MM.1S (cell line): ENCODE measurements around the gene APC2.

Experiments used
- DNase-seq: peaks from one replicate; pipeline ENCODE4 v3.0.0-alpha.2; 2015
- H2AFZ ChIP-seq: fragments of 300-600 bp; sonication (generic); 2 replicates; pipeline ENCODE4 v1.6.0; 2016; ENCODE audit warnings: antibody characterized with exemption, low read length
- H3F3A ChIP-seq: fragments of 300-600 bp; sonication (generic); 2 replicates; pipeline ENCODE4 v1.6.1; 2016; ENCODE audit warnings: mild to moderate bottlenecking, antibody characterized with exemption, low read length, moderate library complexity, mixed read lengths; ENCODE audit not compliant: insufficient read depth
- H3K27ac ChIP-seq: fragments of 300-600 bp; sonication (generic); 2 replicates; pipeline ENCODE4 v1.5.1; 2016; ENCODE audit warnings: mild to moderate bottlenecking, low read length
- H3K27me3 ChIP-seq: fragments of 300-600 bp; sonication (generic); replicated peaks from 2 replicates; pipeline ENCODE4 v1.6.0; 2016; ENCODE audit warnings: low read length; ENCODE audit not compliant: insufficient read depth
- H3K36me3 ChIP-seq: fragments of 300-600 bp; sonication (generic); replicated peaks from 2 replicates; pipeline ENCODE4 v1.6.1; 2016; ENCODE audit warnings: mild to moderate bottlenecking, low read length, mixed read lengths; ENCODE audit not compliant: insufficient read depth
- H3K4me1 ChIP-seq: fragments of 300-600 bp; sonication (generic); 2 replicates; pipeline ENCODE4 v1.6.1; 2016; ENCODE audit warnings: low read length, mixed read lengths
- H3K4me2 ChIP-seq: fragments of 300-600 bp; sonication (generic); 2 replicates; pipeline ENCODE4 v1.6.0; 2016; ENCODE audit warnings: low read depth, low read length
- H3K4me3 ChIP-seq: fragments of 300-600 bp; sonication (generic); 2 replicates; pipeline ENCODE4 v1.5.1; 2016; ENCODE audit warnings: low read length, mixed read lengths
- H3K79me2 ChIP-seq: fragments of 300-600 bp; sonication (generic); 2 replicates; pipeline ENCODE4 v1.6.1; 2016; ENCODE audit warnings: mixed run types, low read length, mixed read lengths
- H3K9ac ChIP-seq: fragments of 300-600 bp; sonication (generic); 2 replicates; pipeline ENCODE4 v1.6.1; 2016; ENCODE audit warnings: low read length, mixed read lengths
- H3K9me2 ChIP-seq: fragments of 300-600 bp; sonication (generic); replicated peaks from 2 replicates; pipeline ENCODE4 v1.6.1; 2016; ENCODE audit warnings: mild to moderate bottlenecking, low read length, mixed read lengths; ENCODE audit not compliant: insufficient read depth
- H3K9me3 ChIP-seq: fragments of 300-600 bp; sonication (generic); replicated peaks from 2 replicates; pipeline ENCODE4 v1.6.1; 2016; ENCODE audit warnings: mild to moderate bottlenecking, low read length, mixed read lengths; ENCODE audit not compliant: insufficient read depth
- H4K20me1 ChIP-seq: fragments of 300-600 bp; sonication (generic); 2 replicates; pipeline ENCODE4 v1.6.1; 2016; ENCODE audit warnings: mild to moderate bottlenecking, low read length, moderate library complexity, mixed read lengths; ENCODE audit not compliant: insufficient read depth
- CTCF ChIP-seq: fragments of 300-600 bp; sonication (generic); IDR thresholded peaks from 2 replicates; pipeline ENCODE4 v1.5.1; 2016; ENCODE audit warnings: antibody characterized with exemption, low read length, mixed read lengths
- EZH2 ChIP-seq: fragments of 300-600 bp; sonication (generic); optimal IDR thresholded peaks from 2 replicates; pipeline ENCODE3; 2017; ENCODE audit warnings: low read depth, mild to moderate bottlenecking, antibody characterized with exemption, low read length, mixed read lengths
- EZH2phosphoT487 ChIP-seq: fragments of 300-600 bp; sonication (generic); IDR thresholded peaks from 2 replicates; pipeline ENCODE4 v1.6.1; 2018; ENCODE audit warnings: antibody characterized with exemption, low read length

Gene APC2

GRCh38 chr19:1467490-1468273, 17.8 kb downstream of the APC2 start:
- H3K36me3 ChIP-seq, result no peaks in the 10 kb centered on the region
- peaks cover 40% of the 10 kb centered on the region for H3K27me3 ChIP-seq
- peaks cover 14% of the 10 kb centered on the region; the same call in 1 of the 2 replicates for H3K4me1 ChIP-seq
- no peak overlapping the region for H3K27ac ChIP-seq
- H3F3A ChIP-seq, result peaks cover 9% of the 10 kb centered on the region; the same call in 1 of the 2 replicates
- DNase-seq, result no peak
- H3K9ac ChIP-seq, result no peak overlapping the region
- no peak overlapping the region for H3K4me2 ChIP-seq
- no peaks in the 10 kb centered on the region for H3K9me3 ChIP-seq
- H2AFZ ChIP-seq, result no peak overlapping the region
- TF ChIP-seq EZH2 (no peak), EZH2phosphoT487 (no peak), CTCF (no peak)
- peaks cover 14% of the 10 kb centered on the region for H4K20me1 ChIP-seq
- H3K79me2 ChIP-seq, result no peaks in the 10 kb centered on the region
- H3K9me2 ChIP-seq, result no peaks in the 10 kb centered on the region
- no peak overlapping the region for H3K4me3 ChIP-seq

GRCh38 chr19:1468274-1468820, 18.4 kb downstream of the APC2 start:
- Histone ChIP-seq H3K27ac (no peak overlapping the region), H3K9ac (no peak overlapping the region), H3F3A (peaks cover 9% of the 10 kb centered on the region; the same call in 1 of the 2 replicates), H3K4me1 (peaks cover 14% of the 10 kb centered on the region; the same call in 1 of the 2 replicates), H3K9me2 (no peaks in the 10 kb centered on the region), H3K27me3 (peaks cover 40% of the 10 kb centered on the region), H3K79me2 (no peaks in the 10 kb centered on the region), H3K4me2 (no peak overlapping the region), H4K20me1 (peaks cover 14% of the 10 kb centered on the region), H3K36me3 (no peaks in the 10 kb centered on the region), H3K4me3 (no peak overlapping the region), H2AFZ (no peak overlapping the region), H3K9me3 (no peaks in the 10 kb centered on the region)
- no peak for TF ChIP-seq CTCF
- no peak for TF ChIP-seq EZH2phosphoT487
- no peak for TF ChIP-seq EZH2
- no peak for DNase-seq

GRCh38 chr19:1468821-1469254, 18.9 kb downstream of the APC2 start:
- no peak for TF ChIP-seq EZH2
- no peak for TF ChIP-seq EZH2phosphoT487
- TF ChIP-seq CTCF, result no peak

More at GRCh38 chr19:1468821-1469254, 18.9 kb downstream of the APC2 start:
- H3K4me1 ChIP-seq, result peaks cover 14% of the 10 kb centered on the region; the same call in 1 of the 2 replicates
- H3K27me3 ChIP-seq, result peaks cover 40% of the 10 kb centered on the region
- H3K9me2 ChIP-seq, result no peaks in the 10 kb centered on the region
- peaks cover 14% of the 10 kb centered on the region for H4K20me1 ChIP-seq
- H2AFZ ChIP-seq, result no peak overlapping the region
- H3K4me3 ChIP-seq, result no peak overlapping the region
- H3K79me2 ChIP-seq, result no peaks in the 10 kb centered on the region
- H3K36me3 ChIP-seq, result no peaks in the 10 kb centered on the region
- no peak overlapping the region for H3K9ac ChIP-seq
- DNase-seq, result no peak
- H3K9me3 ChIP-seq, result no peaks in the 10 kb centered on the region
- H3F3A ChIP-seq, result peaks cover 9% of the 10 kb centered on the region; the same call in 1 of the 2 replicates
- no peak overlapping the region for H3K27ac ChIP-seq
- no peak overlapping the region for H3K4me2 ChIP-seq
